Ramos (cell line): ENCODE measurements around the gene MFSD6.
"Not testable (repeated sequence)": the region's sequence is repeated elsewhere in the genome, so short reads cannot be mapped to it uniquely, and the experiment has no call there.

ENCODE experiments used
- in situ Hi-C: fragments of 300-500 bp; cut with MboI; formaldehyde crosslinking; loops from one replicate; pipeline ENCODE4 v1.14.3; 2022; ENCODE audit warnings: low sequenced_read_pairs; ENCODE audit not compliant: unreplicated experiment

The MFSD6 gene

DNA sequence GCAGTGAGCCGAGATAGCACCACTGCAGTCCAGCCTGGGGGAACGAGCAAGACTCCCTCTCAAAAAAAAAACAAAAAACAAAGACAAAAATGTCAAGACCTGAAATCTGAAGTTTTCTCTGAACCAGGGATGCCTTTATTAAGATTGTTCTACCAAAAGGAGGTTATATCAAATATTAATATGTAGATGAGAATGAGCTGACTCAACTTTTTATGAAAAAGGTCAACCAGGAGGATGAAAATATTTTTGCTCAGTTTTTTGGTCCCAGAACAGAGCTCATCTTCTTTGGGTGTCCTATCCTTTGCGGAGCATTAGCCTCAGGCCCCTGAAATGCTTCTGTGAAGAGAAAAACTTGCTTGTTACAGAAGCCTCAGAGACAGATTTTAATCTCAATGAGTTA is 82.3 kb downstream of the MFSD6 start:
- in situ Hi-C loops = no loop called here

GRCh38 chr2:190493095-190493494 is 84.9 kb downstream of the MFSD6 start:
- in situ Hi-C loops = no loop called here

DNA sequence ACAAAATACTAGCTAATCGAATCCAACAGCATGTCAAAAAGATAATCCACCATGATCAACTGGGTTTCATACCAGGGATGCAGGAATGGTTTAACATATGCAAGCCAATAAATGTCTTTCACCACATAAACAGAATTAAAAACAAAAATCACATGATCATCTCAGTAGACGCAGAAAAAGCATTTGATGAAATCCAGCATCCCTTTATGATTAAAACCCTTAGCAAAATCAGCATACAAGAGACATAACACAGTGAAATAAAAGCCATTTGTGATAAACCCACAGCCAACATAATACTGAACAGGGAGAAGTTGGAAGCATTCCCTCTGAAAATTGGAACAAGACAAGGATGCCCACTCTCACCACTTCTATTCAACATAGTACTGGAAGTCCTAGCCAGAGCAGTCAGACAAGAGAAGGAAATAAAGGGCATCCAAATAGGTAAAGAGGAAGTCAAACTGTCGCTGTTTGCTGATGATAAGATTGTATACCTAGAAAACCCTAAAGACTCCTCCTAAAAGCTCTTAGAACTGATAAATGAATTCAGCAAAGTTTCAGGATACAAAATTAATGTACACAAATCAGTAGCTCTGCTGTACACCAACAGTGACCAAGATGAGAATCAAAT is 86.6 kb downstream of the MFSD6 start:
- in situ Hi-C loops = not testable (repeated sequence)

DNA sequence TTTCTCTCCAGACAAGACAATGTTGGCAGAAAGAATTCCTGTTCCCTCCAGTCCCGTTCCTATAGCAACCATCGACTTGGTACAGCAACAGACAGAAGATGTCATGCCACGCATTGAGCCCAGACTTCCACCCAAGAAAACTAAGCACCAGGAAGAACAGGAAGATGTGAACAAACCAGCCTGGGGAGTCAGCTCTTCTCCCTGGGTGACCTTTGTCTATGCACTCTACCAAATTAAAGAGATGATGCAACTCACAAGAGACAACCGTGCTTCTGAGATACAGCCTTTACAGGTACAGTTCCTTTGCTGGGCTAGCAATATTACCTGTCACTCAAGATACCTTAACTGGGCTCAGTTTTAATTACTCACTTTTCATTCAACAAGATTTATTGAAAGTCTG is 89.3 kb downstream of the MFSD6 start:
- in situ Hi-C loops = no loop called here

DNA sequence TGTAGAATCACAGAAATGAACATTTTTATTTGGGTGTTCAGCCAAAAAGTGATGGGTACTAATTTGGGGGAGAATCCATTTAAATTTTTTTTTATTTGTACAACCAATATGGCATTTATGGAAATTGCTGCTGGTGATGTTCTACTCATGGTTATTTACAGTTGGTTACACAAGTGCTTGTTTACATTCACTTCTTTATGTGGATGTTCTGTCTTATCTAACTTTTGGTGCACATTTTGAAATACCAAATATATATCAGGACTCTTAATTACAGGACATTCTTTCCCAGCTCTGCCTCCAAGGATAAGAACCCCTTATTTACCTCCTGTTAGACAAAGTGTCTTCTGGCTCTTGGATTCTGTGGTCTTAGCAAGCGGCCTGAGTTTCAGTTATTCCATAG is 91.1 kb downstream of the MFSD6 start:
- in situ Hi-C loops = no loop called here

GRCh38 chr2:190500054-190500502 is 91.9 kb downstream of the MFSD6 start:
- in situ Hi-C loops = loop anchor here (25.0 kb wide), 1 partner anchor 413 kb away; no protein-coding TSS in a partner anchor

DNA sequence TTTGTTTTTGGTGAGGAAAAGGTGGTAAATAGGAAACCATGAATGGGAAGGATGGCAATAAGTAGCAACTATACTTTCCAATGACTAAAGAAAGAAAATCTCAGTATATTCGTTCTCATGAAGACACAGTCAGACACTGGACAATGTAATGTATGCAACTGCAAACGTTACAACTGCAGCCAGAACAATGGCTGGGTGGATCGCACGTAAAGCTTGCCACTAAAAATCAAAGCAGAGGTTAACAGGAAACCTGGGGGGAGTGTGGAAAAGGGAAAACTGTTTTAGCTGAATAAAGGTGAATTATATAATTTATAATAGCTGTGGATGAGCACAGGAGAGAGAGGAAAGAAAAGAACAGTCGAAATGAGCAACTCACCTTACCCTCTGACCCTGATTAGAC is 93.1 kb downstream of the MFSD6 start:
- in situ Hi-C loops = loop anchor here (25.0 kb wide), 1 partner anchor 414 kb away; no protein-coding TSS in a partner anchor

- in situ Hi-C loops = loop anchor here (25.0 kb wide), 1 partner anchor 415 kb away; no protein-coding TSS in a partner anchor
Observed at GRCh38 chr2:190501702-190502407, 93.7 kb downstream of the MFSD6 start.

- in situ Hi-C loops = loop anchor here (25.0 kb wide), 1 partner anchor 416 kb away; no protein-coding TSS in a partner anchor
Observed at GRCh38 chr2:190503088-190503487, 94.9 kb downstream of the MFSD6 start.

DNA sequence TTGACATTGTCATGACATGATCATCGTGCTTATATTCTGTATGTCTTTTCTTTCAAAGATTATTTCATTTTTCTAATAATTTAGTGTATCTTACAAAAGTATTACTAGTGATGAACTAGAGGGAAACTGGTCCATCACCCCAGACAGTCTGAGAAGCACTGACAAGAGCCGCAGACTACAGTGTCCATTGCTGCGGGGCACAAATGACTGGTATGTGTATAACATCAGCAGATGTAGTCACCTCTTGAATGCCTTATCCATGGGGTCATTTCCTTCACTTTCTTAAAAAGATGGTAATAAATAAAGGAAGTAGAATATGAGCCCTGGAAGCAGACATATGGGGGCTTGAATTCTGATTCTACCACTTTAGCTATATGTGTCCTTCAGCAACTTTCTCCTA is 96.8 kb downstream of the MFSD6 start:
- in situ Hi-C loops = loop anchor here (25.0 kb wide), 1 partner anchor 418 kb away; no protein-coding TSS in a partner anchor

DNA sequence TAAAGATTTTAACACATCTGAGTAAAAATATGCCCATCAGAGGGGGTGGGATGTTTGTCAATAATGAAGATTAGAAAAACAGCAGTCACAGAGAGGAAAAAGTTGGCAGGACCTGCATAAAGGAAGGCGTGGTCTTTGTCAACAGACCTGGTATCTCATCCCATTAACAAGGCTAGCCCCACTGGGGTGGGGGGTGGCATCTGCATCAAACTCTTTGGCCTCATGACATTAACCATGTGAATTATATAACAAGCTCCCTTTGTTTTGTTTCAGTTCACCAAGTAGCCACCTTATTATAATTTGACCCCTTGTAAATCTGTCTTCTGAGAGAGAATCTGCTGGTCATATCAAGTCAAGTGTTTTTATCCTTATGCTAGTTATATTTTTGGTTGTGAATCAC is 97.5 kb downstream of the MFSD6 start:
- in situ Hi-C loops = loop anchor here (25.0 kb wide), 1 partner anchor 418 kb away; no protein-coding TSS in a partner anchor

- in situ Hi-C loops = loop anchor here (25.0 kb wide), 1 partner anchor 419 kb away; no protein-coding TSS in a partner anchor
Observed at GRCh38 chr2:190506666-190507065, 98.5 kb downstream of the MFSD6 start.

DNA sequence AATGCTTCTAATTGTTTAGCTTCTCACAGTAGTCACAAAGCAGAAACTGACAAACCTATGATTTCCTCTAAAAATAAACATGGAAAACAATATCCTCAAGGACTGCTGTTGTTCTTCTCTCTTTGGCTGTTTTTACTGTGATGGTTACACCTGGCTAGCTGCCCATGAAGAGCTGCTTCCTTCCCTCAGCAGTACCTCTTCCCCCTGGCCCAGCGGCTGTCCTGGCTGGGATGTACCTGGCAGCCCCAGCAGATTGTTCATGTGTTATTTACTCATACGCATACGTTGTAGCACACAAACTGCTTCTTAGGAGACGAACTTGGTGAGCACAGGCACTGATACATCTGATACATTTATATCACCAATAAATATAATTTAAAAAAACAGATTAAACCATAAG is 99.0 kb downstream of the MFSD6 start:
- in situ Hi-C loops = loop anchor here (25.0 kb wide), 1 partner anchor 420 kb away; no protein-coding TSS in a partner anchor

GRCh38 chr2:190509895-190510294 is 101.7 kb downstream of the MFSD6 start:
- in situ Hi-C loops = loop anchor here (25.0 kb wide), 1 partner anchor 423 kb away; no protein-coding TSS in a partner anchor

DNA sequence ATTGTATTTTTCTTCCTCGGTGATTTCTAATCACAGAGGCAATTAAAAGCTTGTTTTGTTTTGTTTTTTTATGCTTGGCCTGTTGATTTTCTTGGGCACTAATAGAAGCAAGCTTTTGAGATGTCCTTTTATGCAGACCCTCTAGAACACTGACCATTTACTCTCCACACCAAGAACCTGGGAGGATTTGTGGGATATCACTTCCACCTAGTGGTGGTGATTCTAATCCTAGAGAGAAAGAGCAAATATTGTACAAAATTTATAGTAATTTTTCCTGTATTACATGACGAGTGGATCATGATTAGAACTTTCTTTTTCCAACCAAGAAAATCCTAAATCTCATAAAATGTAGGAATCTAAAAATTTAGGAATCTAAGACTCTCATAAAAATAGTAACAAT is 102.9 kb downstream of the MFSD6 start:
- in situ Hi-C loops = loop anchor here (25.0 kb wide), 1 partner anchor 424 kb away; no protein-coding TSS in a partner anchor

DNA sequence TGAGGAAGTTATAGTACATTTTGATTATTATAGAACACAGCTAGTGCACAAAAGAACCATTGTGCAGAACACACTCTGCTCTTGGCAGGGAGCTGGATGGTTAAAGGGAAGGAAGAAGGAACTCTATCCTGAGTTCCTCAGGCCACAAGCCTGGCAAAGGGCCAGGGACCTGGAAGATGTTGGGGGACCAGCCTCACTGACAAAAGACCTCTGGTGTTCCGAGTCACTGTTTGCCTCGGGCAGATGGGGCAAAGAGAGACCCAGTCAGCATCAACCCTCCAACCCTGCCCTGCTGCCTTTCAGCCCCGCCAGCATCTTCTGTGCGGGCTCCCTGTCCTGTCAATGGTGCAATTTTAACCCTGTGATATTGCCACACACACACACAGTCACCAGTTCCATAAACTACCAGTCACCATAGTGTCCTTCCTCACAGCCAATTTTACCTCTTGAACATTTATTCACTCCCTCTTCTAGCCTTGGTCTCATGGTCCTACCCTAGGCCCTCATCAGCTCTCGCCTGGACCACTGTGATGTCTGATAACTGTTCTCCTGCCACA is 104.5 kb downstream of the MFSD6 start:
- in situ Hi-C loops = loop anchor here (25.0 kb wide), 1 partner anchor 425 kb away; no protein-coding TSS in a partner anchor

DNA sequence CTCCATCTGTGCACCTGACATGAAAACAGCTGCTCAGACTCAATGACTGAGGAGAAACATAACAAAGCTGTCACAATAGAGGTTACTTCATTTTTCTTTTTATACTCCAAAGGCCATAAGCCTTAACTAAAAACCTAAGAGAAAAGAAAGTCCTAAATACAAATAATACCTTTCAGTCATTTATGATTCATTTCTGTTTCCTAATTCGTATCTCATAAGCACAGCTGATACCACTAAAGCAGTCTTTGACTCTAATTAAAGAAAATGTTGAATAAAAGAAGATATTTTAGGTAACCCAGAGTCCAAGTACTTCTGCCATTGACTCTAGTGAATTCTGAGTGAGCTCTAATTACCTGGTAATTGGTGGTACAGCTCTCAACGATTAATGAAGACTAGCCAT is 105.7 kb downstream of the MFSD6 start:
- in situ Hi-C loops = loop anchor here (25.0 kb wide), 1 partner anchor 427 kb away; no protein-coding TSS in a partner anchor

DNA sequence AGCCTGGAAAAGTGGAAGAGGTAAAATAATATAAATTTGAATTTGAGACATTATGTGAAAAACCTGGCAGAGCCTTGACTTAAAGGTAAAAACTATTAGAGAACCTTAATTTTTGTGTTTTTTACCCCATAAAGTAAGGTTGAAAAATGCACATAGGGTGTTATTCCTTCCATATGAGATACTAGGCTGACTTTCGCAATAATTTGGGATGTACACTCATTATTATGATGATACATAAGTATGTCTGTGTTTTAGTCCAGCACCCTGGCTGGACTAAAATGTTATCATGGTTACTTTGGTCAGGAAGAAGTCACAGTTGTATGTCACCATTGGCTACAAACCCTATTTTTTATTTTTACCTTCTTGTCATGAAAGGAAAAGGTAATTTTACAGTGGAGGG is 106.5 kb downstream of the MFSD6 start:
- in situ Hi-C loops = loop anchor here (25.0 kb wide), 1 partner anchor 427 kb away; no protein-coding TSS in a partner anchor

- in situ Hi-C loops = loop anchor here (25.0 kb wide), 1 partner anchor 428 kb away; no protein-coding TSS in a partner anchor
Observed at GRCh38 chr2:190515687-190516086, 107.5 kb downstream of the MFSD6 start.

DNA sequence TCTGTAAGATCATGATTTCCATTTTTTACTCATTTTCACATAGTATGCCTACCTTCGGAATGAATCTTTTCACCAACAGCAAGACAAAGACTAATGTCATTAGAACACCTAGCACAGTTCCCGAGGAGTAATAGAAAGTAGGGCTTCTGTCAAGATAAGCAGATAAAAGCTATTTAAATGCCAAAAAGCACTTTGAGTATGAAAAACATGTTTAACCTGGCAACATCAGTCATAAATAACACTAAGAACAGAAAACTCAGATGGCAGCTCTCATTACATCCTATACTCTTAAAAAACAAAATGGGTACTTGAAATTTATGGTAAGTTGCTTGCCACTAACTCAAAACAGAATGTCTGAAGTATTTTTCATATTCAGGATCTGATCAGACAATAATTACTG is 109.3 kb downstream of the MFSD6 start:
- in situ Hi-C loops = loop anchor here (25.0 kb wide), 1 partner anchor 430 kb away; no protein-coding TSS in a partner anchor
